Stomach (tissue), 19 donors: ENCODE data around the gene RHOH. TPM values are rescaled to one million over a fixed set of nuclear protein-coding genes. Genes with fewer than 3 reads are reported as not detected.
A peak's percentile ranks its signal among the peaks of the same experiment; 100 is the strongest.
"Not testable (repeated sequence)": the region's sequence is repeated elsewhere in the genome, so short reads cannot be mapped to it uniquely, and the experiment has no call there.

Source experiments
- DNase-seq, 2 donors: peaks; one replicate each; pipeline versions ENCODE4 v3.0.0 to v3.0.0-alpha.2; 2013 to 2019
- H3K27ac ChIP-seq, 5 donors: fragments of 200-600 bp in 4 of 5; sonication (generic) in 4 of 5; one replicate each; pipeline ENCODE4 v1.5.1; 2013 to 2019; ENCODE audit warnings: mild to moderate bottlenecking in 1 of 5, moderate library complexity in 1 of 5
- H3K27me3 ChIP-seq, 3 donors: fragments of 200-600 bp; sonication (generic); one replicate each; pipeline ENCODE4 v1.5.1; 2017 to 2019; ENCODE audit warnings: mixed run types in 1 of 3
- H3K36me3 ChIP-seq, 4 donors: fragments of 200-600 bp; sonication (generic); 1 replicate in 3 of 4; 2 replicates in 1 of 4; pipeline ENCODE4 v1.5.1; 2016 to 2019
- H3K4me1 ChIP-seq, 4 donors: fragments of 200-600 bp; sonication (generic); one replicate each; pipeline ENCODE4 v1.5.1; 2016 to 2019
- H3K4me3 ChIP-seq, 4 donors: fragments of 200-600 bp; sonication (generic) in 3 of 4; one replicate each; pipeline ENCODE4 v1.5.1; 2016 to 2019; ENCODE audit warnings: mild to moderate bottlenecking in 1 of 4
- H3K9me3 ChIP-seq, 4 donors: fragments of 200-600 bp; sonication (generic); one replicate each; pipeline ENCODE4 v1.5.1; 2016 to 2019
- EP300 ChIP-seq: sonication (generic); formaldehyde crosslinking; IDR thresholded peaks from one replicate; pipeline ENCODE4 v1.6.1; 2017; ENCODE audit warnings: antibody characterized with exemption
- POLR2A ChIP-seq, 4 donors: fragments of 450-650 bp; IDR thresholded peaks; one replicate each; pipeline ENCODE4 v1.6.1; 2016; ENCODE audit warnings: antibody characterized with exemption in 4 of 4, control low read depth in 2 of 4, mild to moderate bottlenecking in 1 of 4, moderate library complexity in 1 of 4
- POLR2AphosphoS5 ChIP-seq, 3 donors: sonication (generic); formaldehyde crosslinking; IDR thresholded peaks; one replicate each; pipeline ENCODE4 v1.6.1; 2016; ENCODE audit warnings: antibody characterized with exemption in 3 of 3
- WGBS, 5 donors: extraction: QIAGEN DNeasy Blood & Tissue Kit in 3 of 5; methylation state at CpG; one replicate each; pipeline versions ENCODE4 v1.1.5 to v1.1.7; 2013 to 2018; 5-methylcytosine and 5-hydroxymethylcytosine counted together
- intact Hi-C: fragments of 100-400 bp; cut with DNase I; formaldehyde crosslinking; loops from one replicate; pipeline ENCODE4 v1.15.1; 2023; ENCODE audit warnings: low total_unique reads
- long read RNA-seq, 10 donors: transcript quantifications; one replicate each; lab custom pipeline, GENCODE V29; 2026
- polyA plus RNA-seq, 3 donors: library from polyadenylated mRNA; stranded (reverse); fragments of 200-250 nt; gene quantifications; one replicate each; pipeline ENCODE4 v1.2.3, GENCODE V29; 2013
- total RNA-seq, 5 donors: library from RNA; depleted of rRNA; stranded (reverse); fragments of >200 nt; gene quantifications; one replicate each; pipeline versions ENCODE4 v1.1.0 to v1.2.3, GENCODE V29; 2014 to 2016
- TF ChIP-seq, protein P1 (sequence below), 7 experiments: fragments of 450-650 bp in 4 of 7; fragments of 200-600 bp in 3 of 7; sonication (generic) in 3 of 7; IDR thresholded peaks; one replicate each; pipeline ENCODE4 v1.5.1; 2016 to 2019; ENCODE audit warnings: antibody characterized with exemption in 7 of 7, control low read depth in 2 of 7, mild to moderate bottlenecking in 1 of 7
- donor health status: healthy with polysubstance abuse.
- donor health status: Bipolar disorder and iron deficiency.
- donor health status: healthy.

The RHOH gene
- 1 to 10 TPM; 1.3 to 4.8 (median 3.9) TPM for total RNA-seq
- 1 to 10 TPM; 3.2 to 7.5 (median 5.4) TPM for polyA plus RNA-seq
- long read RNA-seq, donor 1, result 0 reads
- long read RNA-seq, donor 2, full-length matches to known transcripts, result 2 of 2 reads
- long read RNA-seq, donor 2, partial matches to known transcripts, result 0 of 2 reads
- long read RNA-seq, donor 2, other reads (novel, unspliced or antisense), result 0 of 2 reads
- long read RNA-seq, donor 3, result 0 reads
- long read RNA-seq, donor 4, result 0 reads
- long read RNA-seq, donor 5, full-length matches to known transcripts, result 1 of 1 reads
- long read RNA-seq, donor 5, partial matches to known transcripts, result 0 of 1 reads
- long read RNA-seq, donor 5, other reads (novel, unspliced or antisense), result 0 of 1 reads
- long read RNA-seq, donor 6, result 0 reads
- long read RNA-seq, donor 7, full-length matches to known transcripts, result 1 of 1 reads
- long read RNA-seq, donor 7, partial matches to known transcripts, result 0 of 1 reads
- long read RNA-seq, donor 7, other reads (novel, unspliced or antisense), result 0 of 1 reads
- long read RNA-seq, donor 8, result 0 reads
- long read RNA-seq, donor 9, full-length matches to known transcripts, result 1 of 1 reads
- long read RNA-seq, donor 9, partial matches to known transcripts, result 0 of 1 reads
- long read RNA-seq, donor 9, other reads (novel, unspliced or antisense), result 0 of 1 reads
- long read RNA-seq, donor 10, result 0 reads

DNA sequence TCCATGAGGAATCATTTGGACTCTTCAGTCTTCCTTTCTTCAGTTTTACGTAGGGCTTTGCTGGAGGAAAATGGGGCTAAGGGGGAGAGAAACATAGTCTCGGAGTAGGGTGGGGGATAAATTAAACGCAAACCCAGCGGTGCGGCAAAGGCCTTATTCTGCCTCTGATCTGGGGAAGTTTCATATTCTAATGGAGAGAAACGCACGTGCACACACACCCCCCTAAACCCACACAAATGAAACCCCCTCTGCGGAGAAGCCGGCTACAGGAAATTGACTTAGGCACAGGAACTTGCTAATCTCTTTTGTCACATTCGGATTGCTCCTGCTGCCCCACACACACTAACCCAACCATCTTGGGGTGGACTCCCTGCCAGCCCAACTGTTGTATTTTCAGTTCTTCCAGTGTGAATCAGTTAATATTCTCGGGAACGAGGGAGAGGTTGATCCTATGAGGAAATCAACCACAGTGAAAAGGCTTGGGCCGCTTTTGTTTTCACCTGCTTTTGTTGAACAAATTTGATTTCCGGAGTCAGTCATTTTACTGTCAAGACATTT, at the start of gene RHOH:
TSS of gene RHOH (plus strand) at position 308 of the 558 bp plus-strand sequence. CDS start 46,356 bp downstream, outside the sequence.
- 58 to 74% (median 64%) methylated on average over 14 of the region's 14 CpGs for WGBS, 5 donors
- TF ChIP-seq POLR2A (IDR thresholded peaks at IDR 0.05) (no peak), POLR2AphosphoS5 (IDR thresholded peaks at IDR 0.05) (peak in 2 of 3 donors; percentile 29 to 54), EP300 (no peak)
- TF ChIP-seq, protein P1, sequence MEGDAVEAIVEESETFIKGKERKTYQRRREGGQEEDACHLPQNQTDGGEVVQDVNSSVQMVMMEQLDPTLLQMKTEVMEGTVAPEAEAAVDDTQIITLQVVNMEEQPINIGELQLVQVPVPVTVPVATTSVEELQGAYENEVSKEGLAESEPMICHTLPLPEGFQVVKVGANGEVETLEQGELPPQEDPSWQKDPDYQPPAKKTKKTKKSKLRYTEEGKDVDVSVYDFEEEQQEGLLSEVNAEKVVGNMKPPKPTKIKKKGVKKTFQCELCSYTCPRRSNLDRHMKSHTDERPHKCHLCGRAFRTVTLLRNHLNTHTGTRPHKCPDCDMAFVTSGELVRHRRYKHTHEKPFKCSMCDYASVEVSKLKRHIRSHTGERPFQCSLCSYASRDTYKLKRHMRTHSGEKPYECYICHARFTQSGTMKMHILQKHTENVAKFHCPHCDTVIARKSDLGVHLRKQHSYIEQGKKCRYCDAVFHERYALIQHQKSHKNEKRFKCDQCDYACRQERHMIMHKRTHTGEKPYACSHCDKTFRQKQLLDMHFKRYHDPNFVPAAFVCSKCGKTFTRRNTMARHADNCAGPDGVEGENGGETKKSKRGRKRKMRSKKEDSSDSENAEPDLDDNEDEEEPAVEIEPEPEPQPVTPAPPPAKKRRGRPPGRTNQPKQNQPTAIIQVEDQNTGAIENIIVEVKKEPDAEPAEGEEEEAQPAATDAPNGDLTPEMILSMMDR (IDR thresholded peaks at IDR 0.05), result no peak
- Histone ChIP-seq H3K27ac (peak within 1 kb of the TSS in 4 of 5 donors; percentile 58 to 83 (median 76)), H3K4me3 (peak within 1 kb of the TSS; percentile 20 to 33 (median 29)), H3K4me1 (peaks cover 7 to 30% (median 20%) of the 10 kb centered on the region in 4 donors), H3K27me3 (no peaks in the 10 kb centered on the region), H3K9me3 (no peaks in the 10 kb centered on the region), H3K36me3 (no peaks in the 10 kb centered on the region)
- intact Hi-C loops, result no loop called here
- DNase-seq, result peak; percentile 42 to 71

DNA sequence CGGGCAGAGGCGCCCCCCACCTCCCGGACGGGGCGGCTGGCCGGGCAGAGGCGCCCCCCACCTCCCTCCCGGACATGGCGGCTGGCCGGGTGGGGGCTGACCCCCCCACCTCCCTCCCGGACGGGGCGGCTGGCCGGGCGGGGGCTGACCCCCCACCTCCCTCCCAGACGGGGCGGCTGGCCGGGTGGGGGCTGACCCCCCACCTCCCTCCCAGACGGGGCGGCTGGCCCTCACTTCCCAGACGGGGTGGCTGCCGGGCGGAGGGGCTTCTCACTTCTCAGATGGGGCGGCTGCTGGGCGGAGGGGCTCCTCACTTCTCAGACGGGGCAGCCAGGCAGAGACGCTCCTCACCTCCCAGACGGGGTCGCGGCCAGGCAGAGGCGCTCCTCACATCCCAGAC, 49.3 kb upstream of the RHOH start:
- DNase-seq, H3K9me3 ChIP-seq, H3K4me3 ChIP-seq, intact Hi-C loops, H3K27ac ChIP-seq, H3K4me1 ChIP-seq, H3K27me3 ChIP-seq: not testable (repeated sequence)
- H3K36me3 ChIP-seq, result peaks cover 0 to 26% (median 21%) of the 10 kb centered on the region in 4 donors
- 93 to 98% (median 96%) methylated on average over 3 to 31 of the region's 31 CpGs for WGBS, 5 donors

DNA sequence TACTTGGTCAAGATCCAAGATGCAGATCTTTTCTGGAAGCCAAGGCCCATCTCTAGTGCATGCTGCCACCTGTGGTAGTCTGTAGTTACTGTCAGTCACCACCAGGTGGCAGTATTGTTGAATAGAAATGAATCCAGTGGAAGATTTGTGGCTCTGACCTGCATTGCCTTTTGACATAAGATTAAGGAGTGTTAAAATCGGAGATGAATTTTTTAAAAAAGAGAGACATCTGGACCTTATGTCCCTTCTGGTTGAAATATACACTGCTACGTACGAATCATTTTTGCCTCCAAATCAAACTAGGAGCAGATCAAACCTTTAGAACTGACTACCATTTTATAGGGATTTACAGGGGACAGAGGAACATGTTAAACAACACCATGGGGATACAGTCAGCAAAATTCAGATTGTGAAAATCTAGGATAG, 46.9 kb upstream of the RHOH start:
- peak; percentile 76 to 83 for DNase-seq
- Histone ChIP-seq H3K4me1 (no peaks in the 10 kb centered on the region), H3K4me3 (no peak overlapping the region), H3K27me3 (no peaks in the 10 kb centered on the region), H3K9me3 (peaks cover 0 to 5% (median 2%) of the 10 kb centered on the region in 4 donors), H3K27ac (no peak overlapping the region), H3K36me3 (peaks cover 0 to 7% (median 3%) of the 10 kb centered on the region in 4 donors)
- WGBS, 5 donors, result 79 to 88% (median 80%) methylated on average over 3 of the region's 3 CpGs
- TF ChIP-seq POLR2AphosphoS5 (IDR thresholded peaks at IDR 0.05) (peak in 1 of 3 donors; percentile 50), POLR2A (IDR thresholded peaks at IDR 0.05) (no peak)
- TF ChIP-seq, protein P1 (IDR thresholded peaks at IDR 0.05), result peak in 5 of 7 experiments; percentile 86 to 97 (median 90)
- intact Hi-C loops, result no loop called here

GRCh38 chr4:40150932-40151331, 45.9 kb upstream of the RHOH start:
- DNase-seq, result no peak
- intact Hi-C loops, result no loop called here
- Histone ChIP-seq H3K27ac (no peak overlapping the region), H3K4me1 (no peaks in the 10 kb centered on the region), H3K36me3 (peaks cover 0 to 3% (median 0%) of the 10 kb centered on the region in 4 donors), H3K9me3 (peaks cover 0 to 5% (median 2%) of the 10 kb centered on the region in 4 donors), H3K4me3 (no peak overlapping the region), H3K27me3 (no peaks in the 10 kb centered on the region)
- TF ChIP-seq EP300, result no peak
- no peak for TF ChIP-seq POLR2AphosphoS5 (IDR thresholded peaks at IDR 0.05)
- TF ChIP-seq, protein P1 (IDR thresholded peaks at IDR 0.05), result no peak
- no peak for TF ChIP-seq POLR2A (IDR thresholded peaks at IDR 0.05)
- WGBS, 5 donors, result 51 to 84% (median 74%) methylated on average over 3 of the region's 3 CpGs
